NCI-H2227 (cell line): ENCODE measurements around the gene DTX2.
"Not testable (repeated sequence)": the region's sequence is repeated elsewhere in the genome, so short reads cannot be mapped to it uniquely, and the experiment has no call there.

ENCODE experiments used
- DNase-seq: peaks from one replicate; lab custom pipeline; 2025; ENCODE audit not compliant: unreplicated experiment; lab: John Stamatoyannopoulos, UW

The DTX2 gene

GRCh38 chr7:76511200-76511910 lies 49.8 kb downstream of the DTX2 start:
- not testable (repeated sequence) for DNase-seq

DNA sequence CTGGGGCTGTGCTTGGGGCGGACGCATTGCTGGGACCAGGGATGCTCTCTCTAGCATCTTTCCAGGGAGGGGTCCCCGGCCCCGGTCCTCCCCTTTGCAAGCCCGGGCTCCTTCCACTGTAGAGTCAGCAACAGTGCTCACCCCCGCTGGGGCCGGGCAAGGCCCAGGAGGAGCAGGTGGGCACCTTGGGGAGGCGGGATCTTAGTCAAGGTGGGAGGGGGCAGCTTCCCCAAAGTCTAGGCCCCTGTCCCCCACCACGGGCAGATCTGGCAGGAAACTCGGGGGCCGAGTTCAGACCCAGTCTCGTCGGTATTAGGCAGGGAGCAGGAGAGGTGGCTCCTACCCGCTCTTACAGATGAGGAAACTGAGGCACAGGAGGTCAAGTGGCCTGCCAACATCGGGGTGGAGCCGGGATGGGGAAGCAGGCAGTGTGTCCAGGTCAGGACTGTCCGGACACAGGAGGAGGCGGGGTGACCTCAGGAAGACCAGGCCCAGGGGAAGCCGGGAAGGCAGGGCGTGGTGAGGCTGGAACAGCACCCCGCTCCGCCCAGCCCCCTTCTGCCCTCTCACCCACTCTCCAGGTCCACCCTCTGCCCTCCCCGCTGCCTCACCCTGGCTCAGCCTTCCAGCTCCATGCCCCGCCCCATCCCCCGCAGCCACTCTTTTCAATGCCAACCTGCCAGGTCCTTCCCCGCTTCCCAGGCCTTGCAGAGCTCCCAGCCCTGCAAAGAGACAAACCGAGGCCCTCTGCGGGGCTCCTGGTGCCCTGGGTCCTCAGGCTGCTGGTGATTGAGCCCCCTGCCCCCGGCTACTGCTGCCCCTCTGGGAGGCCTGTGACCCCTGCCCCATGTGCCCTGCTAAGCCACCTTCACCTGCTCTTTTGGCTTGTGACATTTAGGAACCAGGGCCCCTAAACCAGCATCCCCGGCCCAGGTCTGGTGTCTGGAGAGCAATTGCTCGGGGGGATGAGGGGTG lies 50.7 kb downstream of the DTX2 start:
- DNase-seq = not testable (repeated sequence)

- DNase-seq = no peak
These were observed 51.7 kb downstream of the DTX2 start for GRCh38 chr7:76512941-76513816.

DNA sequence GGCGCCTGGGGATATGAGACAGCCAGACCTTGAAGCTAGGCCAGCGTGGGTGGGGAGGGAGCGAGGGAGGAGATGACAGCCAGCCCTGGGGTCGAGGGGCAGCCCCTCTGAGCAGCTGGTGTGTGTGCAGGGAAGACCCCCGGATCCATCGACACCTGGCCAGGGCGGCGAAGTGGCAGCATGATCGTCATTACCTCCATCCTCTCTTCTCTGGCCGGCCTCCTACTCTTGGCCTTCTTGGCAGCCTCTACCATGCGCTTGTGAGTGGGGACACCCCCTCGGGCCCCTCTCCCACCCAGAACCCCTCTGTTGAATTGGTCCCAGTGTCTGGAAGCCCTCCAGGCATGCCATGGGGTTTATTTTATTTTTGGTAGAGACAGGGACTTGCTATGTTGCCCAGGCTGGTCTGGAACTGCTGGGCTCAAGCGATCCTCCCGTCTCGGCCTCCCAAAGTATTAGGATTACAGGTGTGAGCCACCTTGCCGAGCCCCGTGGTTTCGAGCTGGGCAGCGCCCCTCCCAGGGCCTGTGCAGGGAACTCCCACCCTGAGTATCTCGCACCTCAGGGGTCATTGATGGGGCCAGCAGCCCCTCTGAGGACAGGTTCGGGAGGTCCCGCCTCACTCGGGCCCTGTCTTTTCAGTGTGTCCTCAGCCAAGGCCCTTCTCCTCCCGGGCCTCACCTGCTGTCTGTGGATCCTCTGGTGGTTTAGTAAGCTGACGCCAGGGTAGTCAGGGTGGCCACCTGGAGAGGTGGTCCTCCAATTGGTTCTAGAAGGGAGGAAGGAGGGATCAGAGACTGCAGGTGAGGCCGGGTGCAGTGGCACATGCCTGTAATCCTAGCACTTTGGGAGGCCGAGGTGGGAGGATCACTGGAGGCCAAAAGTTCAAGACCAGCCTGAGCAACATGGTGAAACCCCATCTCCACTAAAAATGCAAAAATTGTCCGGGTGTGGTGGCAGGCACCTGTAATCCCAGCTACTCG lies 52.6 kb downstream of the DTX2 start:
- no peak for DNase-seq

DNA sequence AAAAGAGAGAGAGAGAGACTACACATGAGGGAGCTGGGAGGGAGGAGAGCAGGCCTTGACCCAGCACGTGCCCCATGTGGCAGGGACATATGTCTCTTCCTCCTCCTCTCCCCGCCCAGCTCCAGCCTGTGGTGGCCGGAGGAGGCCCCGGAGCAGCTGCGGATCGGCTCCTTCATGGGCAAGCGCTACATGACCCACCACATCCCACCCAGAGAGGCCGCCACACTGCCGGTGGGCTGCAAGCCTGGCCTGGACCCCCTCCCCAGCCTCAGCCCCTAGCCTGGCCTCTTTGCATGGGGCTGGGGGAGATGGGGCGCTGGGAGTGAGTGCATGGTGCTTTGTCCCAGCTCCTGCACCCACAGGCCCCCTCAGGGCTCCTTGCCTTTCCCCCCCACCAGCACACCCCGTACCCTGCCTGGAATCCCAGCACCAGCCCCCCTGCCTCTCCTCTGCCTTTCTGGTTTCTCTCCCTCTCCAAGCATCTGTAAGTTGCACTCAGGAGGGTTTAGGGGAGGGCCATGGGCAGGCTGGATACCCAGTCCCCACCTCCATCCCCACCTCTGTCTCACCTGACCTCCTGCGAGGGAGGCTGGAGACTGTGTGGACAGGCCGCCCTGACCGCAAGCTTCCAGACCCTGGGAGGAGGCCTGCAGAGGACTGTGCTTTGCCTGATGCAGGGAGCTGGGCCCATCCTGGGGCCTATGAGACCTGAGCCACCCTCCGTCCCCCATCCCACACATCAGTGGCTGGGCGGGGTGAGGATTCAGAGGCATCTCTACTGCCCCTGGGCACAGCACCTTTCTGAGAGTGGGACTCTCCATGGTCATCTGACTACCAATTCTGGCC lies 53.6 kb downstream of the DTX2 start:
- DNase-seq = no peak

- DNase-seq = peak; percentile 57
These were observed 54.5 kb downstream of the DTX2 start for GRCh38 chr7:76515999-76516443.

GRCh38 chr7:76516932-76517331 lies 55.4 kb downstream of the DTX2 start:
- not testable (repeated sequence) for DNase-seq

- DNase-seq = not testable (repeated sequence)
These were observed 64.7 kb downstream of the DTX2 start for GRCh38 chr7:76526183-76526582.

DNA sequence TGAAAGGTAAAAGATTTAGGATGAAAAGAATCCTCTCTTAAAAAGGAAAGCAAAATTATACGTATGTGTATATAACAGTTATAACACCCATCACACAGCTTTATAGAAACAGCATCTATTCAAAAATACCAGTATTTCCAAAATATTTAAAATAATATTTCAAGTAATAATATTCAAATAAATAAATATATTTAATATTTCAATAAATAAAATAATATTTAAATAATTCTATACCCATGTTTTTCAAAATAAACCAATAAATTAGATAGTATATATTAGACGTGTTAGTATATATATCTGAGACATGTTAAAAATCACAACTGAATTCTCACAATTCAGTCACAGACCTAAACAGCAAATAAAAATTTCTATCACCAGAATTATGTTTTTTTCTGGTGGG lies 70.1 kb downstream of the DTX2 start:
- DNase-seq = not testable (repeated sequence)

- not testable (repeated sequence) for DNase-seq
These were observed 81.7 kb downstream of the DTX2 start, which contains the start of gene SPDYE16 for GRCh38 chr7:76543197-76543596. SPDYE16 (minus strand) TSS chr7:76543297; CDS start chr7:76541459, 1,838 bp downstream.

DNA sequence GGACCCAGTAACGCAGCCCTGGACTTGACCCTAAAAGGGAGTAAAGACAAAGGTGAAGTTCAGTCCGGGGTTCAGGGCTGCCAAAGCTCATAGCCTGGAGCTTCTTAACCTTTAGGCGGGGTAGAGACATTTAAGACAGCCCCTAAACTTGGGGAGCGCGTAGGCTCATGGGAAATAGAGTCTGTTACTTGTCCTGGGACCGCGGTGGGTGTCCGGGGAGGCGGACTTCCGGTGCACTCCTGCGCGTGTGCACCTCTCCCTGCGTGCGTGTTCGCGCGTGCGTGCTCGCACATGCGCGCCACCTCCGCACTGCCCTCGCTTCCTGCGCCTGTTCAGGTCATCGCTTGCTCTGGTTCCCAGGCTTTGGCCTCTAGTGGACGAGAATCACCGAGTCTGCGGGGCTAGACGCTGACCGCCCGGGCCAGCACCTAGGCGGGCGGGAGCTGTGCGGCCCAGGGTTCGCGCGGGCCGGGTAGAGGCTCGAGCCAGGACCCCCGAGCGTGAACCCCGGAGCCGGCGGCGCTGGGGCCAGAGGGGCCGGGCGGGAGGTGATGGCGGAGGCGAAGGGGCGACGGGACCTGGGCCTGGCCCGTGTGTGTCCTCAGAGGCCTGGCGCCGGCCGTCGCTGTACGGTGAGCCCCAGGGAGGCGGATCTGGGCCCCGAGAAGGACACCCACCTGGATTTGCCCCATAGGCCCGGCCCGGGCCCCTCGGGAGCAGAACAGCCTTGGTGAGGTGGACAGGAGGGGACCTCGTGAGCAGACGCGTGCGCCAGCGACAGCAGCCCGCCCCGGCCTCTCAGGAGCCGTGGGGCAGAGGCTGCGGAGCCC lies 87.7 kb downstream of the DTX2 start:
- peak; percentile 89 for DNase-seq

DNA sequence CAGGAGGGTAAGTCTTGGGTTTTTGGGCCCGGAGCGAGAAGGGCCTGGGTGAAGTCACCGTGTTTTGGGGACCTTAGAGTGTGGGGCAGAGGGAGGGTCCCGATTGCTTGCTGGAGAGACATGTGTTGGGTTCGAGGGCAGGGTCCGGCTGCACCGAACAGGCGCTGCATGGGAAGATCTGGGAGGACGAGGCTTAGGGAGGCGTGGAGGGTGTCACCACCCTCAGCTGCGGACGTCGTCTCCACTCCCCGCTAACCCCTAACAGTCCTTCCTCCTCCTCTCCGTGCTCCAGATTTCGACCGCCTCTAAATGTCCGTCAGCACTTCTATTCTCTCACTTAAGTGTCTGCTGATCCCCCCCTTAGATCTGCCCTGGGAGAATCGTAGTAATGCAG lies 88.3 kb downstream of the DTX2 start:
- DNase-seq = not testable (repeated sequence)

GRCh38 chr7:76551992-76552391 lies 90.5 kb downstream of the DTX2 start:
- not testable (repeated sequence) for DNase-seq
